Stimulated activated memory B cell treated with anti-CD40 and anti-IgM and Interleukin-4, amounts not matched to agents 10 μg/mL and 1 μg/mL and 100 μg/mL, for 72 hours (primary cell): Measurements from ENCODE around the gene PER1.

Experiments used
- ATAC-seq: fragments of 150-1000 bp; cut with Tn5 transposase; 2 replicates; pipeline ENCODE4 v1.10.0; 2021
- H3K27ac Mint-ChIP-seq: one replicate; pipeline ENCODE4 v1.8.0; 2022; ENCODE audit warnings: mild to moderate bottlenecking, mixed read lengths
- H3K27me3 Mint-ChIP-seq: one replicate; pipeline ENCODE4 v1.8.0; 2022; ENCODE audit warnings: mixed read lengths
- H3K36me3 Mint-ChIP-seq: one replicate; pipeline ENCODE4 v1.8.0; 2022; ENCODE audit warnings: mixed read lengths
- H3K4me1 Mint-ChIP-seq: one replicate; pipeline ENCODE4 v1.8.0; 2022; ENCODE audit warnings: mixed read lengths
- H3K4me3 Mint-ChIP-seq: one replicate; pipeline ENCODE4 v1.8.0; 2022; ENCODE audit warnings: mild to moderate bottlenecking, moderate library complexity, mixed read lengths
- H3K9me3 Mint-ChIP-seq: one replicate; pipeline ENCODE4 v1.8.0; 2022; ENCODE audit warnings: mixed read lengths

PER1 gene

DNA sequence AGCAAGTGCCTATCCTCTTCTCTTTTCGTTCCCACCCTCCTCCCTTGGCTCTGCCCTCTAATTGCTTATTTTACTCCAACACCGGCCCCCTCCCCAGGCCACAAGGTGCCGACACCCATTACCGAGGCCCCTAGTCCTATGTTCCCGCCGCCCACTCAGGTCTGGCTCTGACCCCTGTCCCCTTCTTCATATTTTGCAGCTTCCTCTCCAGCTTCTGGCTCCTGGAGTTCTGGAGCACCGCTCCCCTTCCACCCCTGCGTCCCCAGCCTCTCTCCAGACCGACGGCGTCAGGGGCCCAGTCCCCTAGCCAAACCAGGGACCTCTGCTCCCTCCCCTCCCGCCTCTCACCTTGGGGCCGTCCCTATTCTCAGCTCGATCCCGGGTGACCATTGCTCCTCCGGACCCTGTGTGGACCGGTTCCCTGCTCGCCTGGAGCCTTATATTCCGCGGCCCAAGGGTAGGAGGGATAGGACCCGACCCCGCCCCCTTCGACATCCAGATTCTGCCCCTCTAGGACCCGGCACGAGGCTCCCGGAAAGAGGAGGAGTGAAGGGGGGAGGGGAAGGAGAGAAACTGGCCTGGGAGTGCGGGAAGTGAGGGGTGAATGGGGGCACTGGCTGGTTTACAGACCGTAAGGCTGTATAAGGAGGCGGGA, 28.4 kb downstream of the PER1 start, which contains the start of gene HES7:
HES7 (minus strand) TSS at position 412 of the 655 bp plus-strand sequence; CDS start at position 390, 22 bp downstream.
- no peaks in the 10 kb centered on the region for H3K9me3 Mint-ChIP-seq
- H3K27ac Mint-ChIP-seq: peak within 1 kb of the TSS; percentile 75
- peaks cover 72% of the 10 kb centered on the region for H3K27me3 Mint-ChIP-seq
- peaks cover 74% of the 10 kb centered on the region for H3K4me1 Mint-ChIP-seq
- ATAC-seq: no peak
- peak within 1 kb of the TSS; percentile 83 for H3K4me3 Mint-ChIP-seq
- no peaks in the 10 kb centered on the region for H3K36me3 Mint-ChIP-seq

DNA sequence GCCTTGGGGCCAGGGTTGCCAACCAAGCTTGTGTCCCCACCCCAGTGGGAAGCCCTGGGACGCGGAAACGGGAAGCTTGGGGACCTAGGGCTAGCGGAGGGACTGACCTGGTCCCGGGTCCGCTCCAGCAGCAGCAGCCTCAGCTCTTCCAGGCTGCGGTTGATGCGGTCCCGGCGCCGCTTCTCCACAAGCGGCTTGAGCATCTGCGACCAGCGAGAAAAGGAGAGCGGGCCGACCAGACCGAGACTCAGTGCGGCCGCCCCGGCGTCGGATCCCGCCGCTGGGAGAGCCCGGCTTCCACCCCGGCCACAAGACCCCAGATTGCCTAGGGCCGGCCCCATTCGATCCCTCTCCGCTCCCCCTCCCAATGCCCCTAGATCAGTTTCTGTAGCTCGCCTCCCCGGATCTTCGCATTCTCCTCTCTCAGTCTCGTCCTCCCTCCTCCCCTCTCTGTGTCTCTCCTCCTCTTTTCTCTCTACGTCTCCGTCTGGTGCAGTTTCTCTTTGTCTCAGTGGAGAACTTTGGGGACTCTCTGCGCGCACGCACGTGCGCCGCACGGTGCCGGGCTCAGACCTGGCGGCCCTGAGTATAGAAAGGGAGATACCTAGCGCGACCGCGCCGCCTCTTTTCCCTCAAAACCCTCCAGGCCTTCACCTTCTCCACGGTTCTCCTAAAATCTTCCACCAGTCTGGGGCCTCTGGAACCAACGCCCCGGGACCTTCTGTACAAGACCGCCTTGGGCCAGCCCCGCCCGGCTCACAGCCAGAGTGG, 29.1 kb downstream of the PER1 start:
- no peaks in the 10 kb centered on the region for H3K36me3 Mint-ChIP-seq
- H3K9me3 Mint-ChIP-seq: no peaks in the 10 kb centered on the region
- H3K27me3 Mint-ChIP-seq: peaks cover 79% of the 10 kb centered on the region
- peak overlapping the region; percentile 83 for H3K4me3 Mint-ChIP-seq
- H3K27ac Mint-ChIP-seq: peak overlapping the region; percentile 75
- peaks cover 81% of the 10 kb centered on the region for H3K4me1 Mint-ChIP-seq
- no peak for ATAC-seq

DNA sequence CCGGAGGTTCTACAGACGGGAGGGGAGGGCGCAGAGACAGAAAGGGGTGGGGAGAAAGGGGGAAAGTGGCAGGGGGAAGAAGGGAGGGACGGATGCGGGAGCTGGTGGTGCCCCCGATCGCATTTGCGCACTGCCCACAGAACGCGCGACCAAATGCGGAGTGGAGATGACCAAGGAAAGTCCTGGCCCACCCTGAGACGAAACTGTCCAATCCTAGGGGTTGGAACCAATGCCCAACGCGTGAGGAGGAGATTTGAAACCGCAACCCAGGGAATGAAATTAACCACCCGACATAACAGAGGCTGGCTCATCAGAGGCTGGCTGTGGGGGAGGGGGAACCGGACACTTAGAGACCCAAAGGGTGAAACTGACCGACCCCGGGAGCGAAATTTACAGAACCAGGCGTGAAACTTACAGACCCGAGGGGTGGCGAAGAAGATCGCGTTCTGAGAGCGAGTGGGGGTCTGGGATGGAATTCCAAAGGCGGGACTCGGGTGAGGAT, 29.7 kb downstream of the PER1 start:
- H3K36me3 Mint-ChIP-seq: no peaks in the 10 kb centered on the region
- H3K27me3 Mint-ChIP-seq: peaks cover 83% of the 10 kb centered on the region
- H3K4me3 Mint-ChIP-seq: peak overlapping the region; percentile 83
- peaks cover 87% of the 10 kb centered on the region for H3K4me1 Mint-ChIP-seq
- H3K27ac Mint-ChIP-seq: peak overlapping the region; percentile 75
- ATAC-seq: no peak
- no peaks in the 10 kb centered on the region for H3K9me3 Mint-ChIP-seq

DNA sequence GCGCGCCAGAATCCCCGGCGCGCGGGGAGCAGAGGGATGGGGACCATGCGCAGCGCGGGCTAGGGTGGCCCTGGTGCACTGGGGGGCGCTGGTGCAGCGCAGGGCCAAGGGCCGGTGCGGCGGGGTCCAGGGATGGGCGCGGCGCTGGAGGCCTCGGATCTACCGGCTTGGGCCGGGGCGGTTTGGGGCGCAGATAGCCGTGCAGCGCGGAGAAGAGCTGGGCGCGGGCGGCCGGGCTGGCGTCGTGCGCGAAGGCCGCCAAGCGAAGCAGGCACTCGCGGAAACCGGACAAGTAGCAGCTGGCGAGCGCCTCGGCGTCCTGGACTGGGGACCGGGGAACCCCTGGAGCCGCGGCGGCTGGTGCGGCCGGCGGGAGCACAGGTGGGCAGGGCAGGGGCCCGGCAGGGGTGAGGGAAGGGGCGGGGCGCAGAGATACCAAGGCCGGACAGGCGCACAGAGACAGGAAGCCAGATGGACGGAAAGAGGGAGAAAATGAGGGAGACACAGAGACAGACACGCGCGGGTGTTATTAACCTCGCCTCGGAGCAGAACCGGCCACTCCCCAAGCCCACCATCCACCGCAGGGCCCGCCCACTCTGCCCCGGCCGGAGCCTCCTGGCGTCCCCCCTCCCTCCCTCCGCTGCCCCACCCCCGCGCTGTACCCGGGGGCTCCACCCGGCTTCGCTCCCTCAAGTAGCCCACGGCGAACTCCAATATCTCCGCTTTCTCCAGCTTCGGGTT, 30.4 kb downstream of the PER1 start:
- peak overlapping the region; percentile 83 for H3K4me3 Mint-ChIP-seq

DNA sequence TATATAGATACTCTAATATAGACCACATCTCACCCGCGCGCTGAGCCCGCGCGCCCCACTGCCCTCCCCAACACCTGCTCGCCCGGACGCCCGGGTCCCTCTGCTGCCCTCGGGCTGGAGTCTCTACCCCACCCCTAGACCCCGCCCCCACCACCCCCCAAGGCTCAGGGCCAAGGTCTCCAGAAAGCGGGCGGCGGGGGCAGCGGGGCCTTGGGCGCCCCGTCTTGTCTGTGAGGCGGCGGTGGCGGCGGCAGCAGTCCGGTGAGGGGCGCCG, 30.9 kb downstream of the PER1 start:
- H3K27me3 Mint-ChIP-seq: peaks cover 80% of the 10 kb centered on the region

More for the DNA sequence above, 30.4 kb downstream of the PER1 start:
- Mint-ChIP-seq H3K36me3 (no peaks in the 10 kb centered on the region), H3K4me1 (peaks cover 83% of the 10 kb centered on the region), H3K27ac (no peak overlapping the region), H3K27me3 (peaks cover 80% of the 10 kb centered on the region), H3K9me3 (no peaks in the 10 kb centered on the region)
- ATAC-seq: peak; percentile 37

DNA sequence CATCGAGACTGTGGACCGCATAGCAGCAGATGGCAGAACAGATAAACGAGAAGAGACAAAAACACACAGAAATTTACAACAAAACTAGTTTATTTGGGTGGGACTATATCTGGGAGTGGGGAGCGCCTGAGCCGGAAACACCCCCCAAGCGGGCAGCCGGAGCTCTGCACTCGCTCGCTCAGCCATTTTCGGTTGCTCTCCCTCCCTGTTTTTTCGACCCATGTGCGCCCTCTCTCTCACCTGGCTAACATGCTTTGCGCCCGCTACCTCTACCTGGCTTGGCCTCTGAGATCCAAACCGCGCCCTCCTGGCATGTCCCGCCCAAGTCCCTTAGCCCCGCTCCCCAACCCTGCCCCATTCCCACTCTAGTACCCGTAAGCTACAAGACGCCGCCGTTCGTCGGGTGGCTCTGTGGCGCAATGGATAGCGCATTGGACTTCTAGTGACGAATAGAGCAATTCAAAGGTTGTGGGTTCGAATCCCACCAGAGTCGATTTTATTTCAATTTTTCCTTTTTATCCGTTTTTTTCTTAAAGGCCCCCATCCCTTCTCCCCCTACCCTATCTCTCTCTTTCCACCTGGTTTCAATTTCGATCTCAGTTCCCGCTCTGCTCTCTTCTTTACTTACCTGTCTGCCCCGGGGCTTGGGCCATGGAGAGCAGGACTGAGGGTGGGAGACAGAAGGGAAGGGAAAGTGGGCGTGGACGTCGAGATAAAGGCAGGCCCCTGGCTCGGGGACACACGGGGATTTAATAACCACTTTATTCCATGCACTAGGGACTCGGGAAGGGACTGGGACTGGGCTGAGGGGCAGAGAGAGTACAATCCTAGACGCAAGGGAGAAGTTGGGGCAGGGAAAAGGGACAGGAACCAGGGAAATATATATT, 31.4 kb downstream of the PER1 start:
- Mint-ChIP-seq H3K9me3 (no peaks in the 10 kb centered on the region), H3K4me1 (peaks cover 72% of the 10 kb centered on the region), H3K27ac (peak overlapping the region; percentile 83), H3K4me3 (peak overlapping the region; percentile 76), H3K27me3 (peaks cover 80% of the 10 kb centered on the region), H3K36me3 (no peaks in the 10 kb centered on the region)
- ATAC-seq: peak; percentile 2

More for the DNA sequence above, 30.9 kb downstream of the PER1 start:
- no peak for ATAC-seq
- Mint-ChIP-seq H3K4me3 (peak overlapping the region; percentile 83), H3K36me3 (no peaks in the 10 kb centered on the region), H3K9me3 (no peaks in the 10 kb centered on the region), H3K27ac (no peak overlapping the region), H3K4me1 (peaks cover 78% of the 10 kb centered on the region)

DNA sequence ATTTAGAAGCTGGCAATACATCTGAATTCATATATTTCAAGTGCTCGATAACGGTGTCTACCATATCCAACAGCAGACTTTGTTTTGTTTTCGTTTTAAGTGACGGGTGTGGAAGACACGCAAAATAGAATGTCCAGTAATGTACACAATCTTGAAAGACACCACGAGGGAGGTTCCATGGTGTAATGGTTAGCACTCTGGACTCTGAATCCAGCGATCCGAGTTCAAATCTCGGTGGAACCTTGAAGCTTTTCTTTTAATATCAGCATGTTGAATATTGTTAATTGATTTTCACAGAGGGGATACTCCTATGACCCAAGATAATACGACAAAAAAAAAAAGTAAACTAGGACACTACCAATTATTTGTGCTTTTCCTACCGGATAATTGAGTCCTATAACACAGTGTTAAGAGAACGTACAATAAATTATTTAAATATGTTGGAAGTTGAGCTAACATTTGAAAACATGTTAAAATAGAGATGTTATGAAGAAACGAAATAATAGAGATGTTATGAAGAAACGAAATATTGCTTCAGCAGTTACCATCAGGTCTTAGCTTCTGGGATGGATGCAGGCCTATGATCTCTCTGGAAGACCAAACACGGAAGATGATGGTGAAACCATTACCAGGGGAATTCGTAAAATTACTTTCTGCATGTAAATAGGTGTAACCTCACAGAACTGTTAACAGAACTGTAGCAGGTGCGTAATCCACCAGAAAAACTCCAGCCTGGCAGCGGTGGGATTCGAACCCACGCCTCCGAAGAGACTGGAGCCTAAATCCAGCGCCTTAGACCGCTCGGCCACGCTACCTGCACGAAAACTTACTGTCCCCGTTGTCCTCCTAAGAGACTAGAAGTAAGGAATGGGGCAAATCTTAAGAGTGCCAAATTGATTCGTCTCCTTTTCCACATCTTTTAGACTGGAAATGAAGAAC, 32.4 kb downstream of the PER1 start:
- H3K36me3 Mint-ChIP-seq: no peaks in the 10 kb centered on the region
- H3K27ac Mint-ChIP-seq: peak overlapping the region; percentile 83
- no peaks in the 10 kb centered on the region for H3K9me3 Mint-ChIP-seq
- H3K4me1 Mint-ChIP-seq: peaks cover 63% of the 10 kb centered on the region
- peak overlapping the region; percentile 76 for H3K4me3 Mint-ChIP-seq
- ATAC-seq: peak; percentile 64
- H3K27me3 Mint-ChIP-seq: peaks cover 80% of the 10 kb centered on the region

DNA sequence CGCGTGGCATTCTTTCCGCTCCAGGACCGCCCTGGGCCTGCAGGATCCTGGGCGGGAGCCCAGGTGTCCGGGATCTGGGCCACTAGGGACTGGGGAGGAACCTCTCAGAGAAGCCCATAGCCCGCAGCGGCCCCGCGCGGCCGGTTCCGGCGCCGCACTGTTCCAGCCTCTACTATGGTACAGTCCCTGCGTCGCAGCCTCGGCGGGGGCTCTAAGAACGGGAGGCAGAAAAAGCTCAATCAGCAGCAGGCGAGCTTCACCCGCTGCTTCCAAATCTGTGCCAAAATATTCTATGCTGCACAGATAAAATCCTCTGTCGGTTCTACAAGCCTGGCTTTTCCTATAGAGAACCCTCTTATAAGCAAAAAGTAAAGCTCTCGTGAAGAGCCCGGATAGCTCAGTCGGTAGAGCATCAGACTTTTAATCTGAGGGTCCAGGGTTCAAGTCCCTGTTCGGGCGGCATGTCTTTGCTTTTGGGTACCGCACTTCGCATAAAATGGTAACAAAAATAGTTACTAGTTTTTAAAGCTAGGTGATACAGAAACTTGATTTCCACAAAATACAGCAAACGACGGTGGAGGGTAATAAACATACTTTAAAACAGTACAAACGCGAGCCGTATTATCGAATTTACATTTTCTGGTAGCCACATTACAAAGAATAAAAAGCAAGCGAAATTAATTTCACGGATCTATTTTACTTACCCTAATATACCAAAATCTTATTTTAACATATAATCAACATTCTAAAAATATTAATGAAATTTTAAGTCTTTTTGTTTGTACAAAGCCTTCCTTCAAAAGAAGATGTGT, 33.2 kb downstream of the PER1 start:
- H3K9me3 Mint-ChIP-seq: no peaks in the 10 kb centered on the region
- H3K36me3 Mint-ChIP-seq: no peaks in the 10 kb centered on the region
- peak overlapping the region; percentile 83 for H3K27ac Mint-ChIP-seq
- H3K4me1 Mint-ChIP-seq: peaks cover 54% of the 10 kb centered on the region
- peaks cover 80% of the 10 kb centered on the region for H3K27me3 Mint-ChIP-seq
- peak overlapping the region; percentile 83 for H3K4me3 Mint-ChIP-seq
- ATAC-seq: peak; percentile 82

DNA sequence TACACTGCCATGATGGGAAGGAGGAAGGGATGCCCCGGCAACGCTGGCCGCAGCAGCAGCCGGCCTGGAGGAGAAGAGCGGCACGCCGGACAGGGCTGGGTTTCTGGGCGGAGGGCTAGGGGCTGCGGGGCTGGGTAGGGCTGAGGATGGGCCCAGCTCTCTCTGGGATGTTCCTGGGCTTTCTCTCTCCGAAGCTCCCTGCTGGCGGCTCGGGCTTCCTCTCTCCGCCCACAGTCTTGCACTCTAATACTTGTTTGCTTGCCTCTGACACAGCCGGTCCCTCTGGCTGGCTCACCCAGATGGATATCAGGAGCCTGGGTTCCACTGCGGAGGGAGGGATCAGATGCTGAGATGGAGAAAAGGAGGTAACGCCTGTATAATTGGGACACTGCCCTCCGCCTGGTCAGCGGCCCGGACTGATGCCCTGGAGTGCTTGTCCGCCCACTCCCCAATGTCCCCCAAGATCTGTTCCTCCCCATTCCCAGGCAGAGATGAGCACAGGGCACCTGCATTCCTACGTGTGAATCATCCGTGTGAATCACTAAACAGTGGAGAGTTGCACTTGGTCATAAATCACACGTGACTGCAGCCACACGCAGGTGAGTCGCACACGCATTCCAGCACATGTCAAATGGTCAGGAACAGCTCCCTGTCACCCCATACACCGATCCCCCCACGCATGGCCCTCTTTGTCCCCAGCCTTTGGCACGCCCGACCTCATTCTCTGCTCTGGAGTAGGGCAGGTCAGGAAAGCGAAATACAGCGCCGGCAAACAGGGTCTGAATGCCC, 34.0 kb downstream of the PER1 start, which contains the start of gene ALOXE3:
ALOXE3 (minus strand) TSS at position 535 of the 789 bp plus-strand sequence; CDS start at position 11, 524 bp downstream.
- Mint-ChIP-seq H3K9me3 (no peaks in the 10 kb centered on the region), H3K36me3 (no peaks in the 10 kb centered on the region), H3K4me3 (peak within 1 kb of the TSS; percentile 83), H3K27ac (peak within 1 kb of the TSS; percentile 83), H3K27me3 (peaks cover 80% of the 10 kb centered on the region), H3K4me1 (peaks cover 46% of the 10 kb centered on the region)
- ATAC-seq: peak; percentile 1

DNA sequence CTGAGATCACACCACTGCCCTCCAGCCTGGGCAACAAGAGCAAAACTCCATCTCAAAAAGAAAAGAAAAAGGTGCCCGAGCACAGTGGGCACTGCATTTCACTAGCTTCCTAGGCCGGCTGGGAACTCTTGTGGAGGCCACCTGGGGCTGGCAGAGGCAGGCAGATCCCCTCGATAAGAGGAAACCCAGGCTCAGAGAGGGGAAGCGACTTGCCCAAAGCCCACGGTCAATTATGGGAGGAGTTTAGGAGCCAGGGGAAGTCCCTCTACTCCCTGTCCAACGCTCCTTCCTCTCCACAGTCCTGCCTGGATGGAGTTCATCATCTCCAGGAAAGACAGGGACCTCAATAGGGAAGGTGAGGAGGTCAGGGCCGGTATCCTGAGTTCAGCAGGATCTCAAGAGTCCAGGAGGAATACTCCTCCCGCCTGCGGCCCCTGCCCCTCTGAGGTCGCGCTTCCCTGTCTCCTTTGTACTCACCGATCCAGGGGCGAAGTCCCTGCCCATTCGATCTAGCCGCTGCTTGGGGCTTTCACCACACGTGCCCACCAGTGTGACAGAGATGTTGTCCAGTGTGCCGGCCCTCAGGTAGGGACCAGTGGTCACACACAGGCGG, 34.7 kb downstream of the PER1 start:
- Mint-ChIP-seq H3K27me3 (peaks cover 80% of the 10 kb centered on the region), H3K36me3 (no peaks in the 10 kb centered on the region), H3K4me1 (peaks cover 39% of the 10 kb centered on the region), H3K9me3 (no peaks in the 10 kb centered on the region), H3K27ac (no peak overlapping the region), H3K4me3 (peak overlapping the region; percentile 56)
- no peak for ATAC-seq

DNA sequence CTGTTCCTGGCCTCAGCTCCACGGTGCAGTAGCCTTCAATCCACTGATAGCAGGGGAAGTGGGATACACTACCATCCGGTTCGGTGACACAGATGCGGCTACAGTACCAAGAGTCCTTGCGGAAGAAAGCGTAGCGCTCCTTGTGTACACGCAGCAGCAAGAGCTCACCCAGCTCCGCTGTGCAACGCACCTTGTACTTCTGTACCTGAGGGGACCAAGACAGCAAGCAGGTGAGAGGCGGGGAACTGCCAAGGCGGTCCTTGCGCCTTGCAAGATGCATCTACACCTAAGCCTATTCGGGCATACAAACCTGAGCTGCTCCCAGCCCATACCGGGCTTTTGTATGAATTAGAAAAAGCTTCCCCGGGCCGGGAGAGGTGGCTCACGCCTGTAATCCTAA, 35.4 kb downstream of the PER1 start:
- H3K9me3 Mint-ChIP-seq: no peaks in the 10 kb centered on the region
- H3K4me1 Mint-ChIP-seq: peaks cover 36% of the 10 kb centered on the region
- H3K36me3 Mint-ChIP-seq: no peaks in the 10 kb centered on the region
- peaks cover 83% of the 10 kb centered on the region for H3K27me3 Mint-ChIP-seq
- H3K4me3 Mint-ChIP-seq: no peak overlapping the region
- H3K27ac Mint-ChIP-seq: no peak overlapping the region
- no peak for ATAC-seq

DNA sequence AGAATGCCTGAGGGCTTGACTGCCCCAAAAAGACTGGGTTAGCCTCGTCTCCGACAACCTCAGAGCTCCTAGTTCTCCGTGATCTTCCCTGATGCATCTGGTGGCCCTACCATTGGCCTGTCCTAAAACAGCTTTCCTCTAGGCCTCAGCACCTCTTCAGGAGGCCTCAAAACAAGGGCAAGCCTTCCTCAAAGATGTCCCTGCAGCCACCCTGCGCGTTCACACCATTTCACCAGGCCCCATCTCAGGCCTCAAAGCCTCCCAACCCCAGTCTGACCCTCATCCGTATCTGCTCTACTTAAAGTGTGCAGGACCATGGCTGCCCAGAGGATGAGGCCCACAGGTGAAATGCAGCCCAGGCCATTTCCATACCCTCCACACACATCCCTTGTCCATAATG, 41.3 kb downstream of the PER1 start:
- Mint-ChIP-seq H3K4me3 (no peak overlapping the region), H3K9me3 (no peaks in the 10 kb centered on the region), H3K4me1 (peaks cover 9% of the 10 kb centered on the region), H3K27ac (no peak overlapping the region), H3K36me3 (no peaks in the 10 kb centered on the region), H3K27me3 (peaks cover 60% of the 10 kb centered on the region)
- ATAC-seq: no peak
